SK-N-SH (cell line): ENCODE measurements around the gene RIC3. TPM values are rescaled to one million over a fixed set of nuclear protein-coding genes. Genes with fewer than 3 reads are reported as not detected.

Source experiments
- CTCF ChIA-PET: fragments of 300-600, 350-600 bp; formaldehyde crosslinking; extraction: SDS; loops from one replicate; lab custom pipeline; 2021; lab: Yijun Ruan, JAX
- POLR2A ChIA-PET: fragments of 350-600 bp; sonication (Branson Sonifier 250); formaldehyde crosslinking; extraction: SDS; loops from one replicate; lab custom pipeline; 2020; ENCODE audit warnings: antibody characterized with exemption, inconsistent platforms; lab: Yijun Ruan, JAX
- DNase-seq: peaks from one replicate; pipeline ENCODE4 v3.0.0; 2012
- H2AFZ ChIP-seq: fragments of 200-600 bp; sonication (generic); 2 replicates; pipeline ENCODE4 v1.8.1; 2016; ENCODE audit warnings: antibody characterized with exemption, mild to moderate bottlenecking, low read depth
- H3F3A ChIP-seq: fragments of 200-600 bp; sonication (generic); replicated peaks from 2 replicates; pipeline ENCODE3; 2016; ENCODE audit warnings: antibody characterized with exemption, mild to moderate bottlenecking; ENCODE audit not compliant: insufficient read depth
- H3K27ac ChIP-seq, 2 experiments: fragments of 200-500 bp in 1 of 2; fragments of 200-600 bp in 1 of 2; sonication (Bioruptor generic) in 1 of 2; sonication (generic), shearing (Covaris generic) in 1 of 2; 2 replicates each; pipeline versions ENCODE4 v1.5.1 to v1.6.1; 2014 to 2016; ENCODE audit warnings: low read depth in 2 of 2, inconsistent platforms in 1 of 2, low read length in 1 of 2, mild to moderate bottlenecking in 1 of 2, mixed read lengths in 1 of 2
- H3K27me3 ChIP-seq: fragments of 200-600 bp; sonication (generic), shearing (Covaris generic); 2 replicates; pipeline ENCODE4 v1.6.1; 2016; ENCODE audit warnings: mixed run types; ENCODE audit not compliant: insufficient read depth
- H3K36me3 ChIP-seq, 2 experiments: fragments of 200-500 bp in 1 of 2; fragments of 200-600 bp in 1 of 2; sonication (Bioruptor generic) in 1 of 2; sonication (generic) in 1 of 2; replicated peaks in 1 of 2; 2 replicates each; pipeline versions ENCODE3 to v1.5.1; 2014 to 2016; ENCODE audit warnings: low read length in 1 of 2, mild to moderate bottlenecking in 1 of 2; ENCODE audit not compliant: insufficient read depth in 2 of 2, control insufficient read depth in 1 of 2
- H3K4me1 ChIP-seq, 2 experiments: fragments of 200-500 bp in 1 of 2; fragments of 200-600 bp in 1 of 2; sonication (Bioruptor generic) in 1 of 2; sonication (generic), shearing (Covaris generic) in 1 of 2; 2 replicates each; pipeline versions ENCODE4 v1.5.1 to v1.6.1; 2014 to 2016; ENCODE audit warnings: low read depth in 1 of 2, low read length in 1 of 2, mixed run types in 1 of 2; ENCODE audit not compliant: insufficient read depth in 2 of 2, control insufficient read depth in 1 of 2
- H3K4me2 ChIP-seq: fragments of 200-600 bp; sonication (generic), shearing (Covaris generic); 2 replicates; pipeline ENCODE4 v1.6.1; 2017; ENCODE audit warnings: mixed run types
- H3K4me3 ChIP-seq, 2 experiments: fragments of 200-500 bp in 1 of 2; fragments of 200-600 bp in 1 of 2; sonication (Bioruptor generic) in 1 of 2; sonication (generic), shearing (Covaris generic) in 1 of 2; 2 replicates each; pipeline versions ENCODE4 v1.5.1 to v1.8.1; 2014 to 2016; ENCODE audit warnings: low read depth in 2 of 2, inconsistent platforms in 1 of 2, low read length in 1 of 2, mild to moderate bottlenecking in 1 of 2, mixed read lengths in 1 of 2, moderate library complexity in 1 of 2
- H3K79me2 ChIP-seq: fragments of 200-600 bp; sonication (generic); 2 replicates; pipeline ENCODE4 v1.8.1; 2017; ENCODE audit warnings: mild to moderate bottlenecking; ENCODE audit not compliant: insufficient read depth
- H3K9ac ChIP-seq: fragments of 200-600 bp; sonication (generic); 2 replicates; pipeline ENCODE4 v1.6.1; 2017; ENCODE audit warnings: mixed run types
- H3K9me2 ChIP-seq: fragments of 200-600 bp; sonication (generic); 2 replicates; pipeline ENCODE4 v1.6.1; 2017; ENCODE audit warnings: mixed run types
- H3K9me3 ChIP-seq: fragments of 200-600 bp; sonication (generic); 2 replicates; pipeline ENCODE4 v1.6.1; 2017; ENCODE audit warnings: mixed run types, mild to moderate bottlenecking, moderate library complexity
- H4K20me1 ChIP-seq: fragments of 200-600 bp; sonication (generic); 2 replicates; pipeline ENCODE4 v1.6.1; 2017; ENCODE audit warnings: mild to moderate bottlenecking, mixed run types; ENCODE audit not compliant: insufficient read depth
- CHD2 ChIP-seq: fragments of 150-350 bp; IDR thresholded peaks from 2 replicates; pipeline ENCODE4 v1.6.1; 2018; ENCODE audit warnings: low read length; ENCODE audit not compliant: partially characterized antibody
- EP300 ChIP-seq, 2 experiments: IDR thresholded peaks; 2 replicates each; pipeline versions ENCODE4 v1.4.0 to v1.6.1; 2012; ENCODE audit warnings: borderline replicate concordance in 1 of 2, low read depth in 1 of 2, low read length in 1 of 2
- EZH2phosphoT487 ChIP-seq: fragments of 200-600 bp; sonication (generic); IDR thresholded peaks from 2 replicates; pipeline ENCODE4 v1.6.1; 2017; ENCODE audit warnings: low read depth, mixed run types, mild to moderate bottlenecking, antibody characterized with exemption, moderate library complexity, borderline replicate concordance
- FOSL2 ChIP-seq: IDR thresholded peaks from 2 replicates; pipeline ENCODE4 v1.4.0; 2012; ENCODE audit warnings: low read depth, mild to moderate bottlenecking, moderate library complexity, borderline replicate concordance
- FOXJ3 ChIP-seq: sonication (generic); formaldehyde crosslinking; IDR thresholded peaks from 2 replicates; pipeline ENCODE4 v1.5.1; 2020; ENCODE audit warnings: mild to moderate bottlenecking, missing genetic modification reagents
- JUND ChIP-seq: IDR thresholded peaks from 2 replicates; pipeline ENCODE4 v1.4.0; 2012
- MEF2A ChIP-seq: IDR thresholded peaks from 2 replicates; pipeline ENCODE4 v1.4.0; 2012; ENCODE audit warnings: low read depth, borderline replicate concordance
- MXI1 ChIP-seq: IDR thresholded peaks from 2 replicates; pipeline ENCODE4 v1.6.1; 2012; ENCODE audit warnings: mild to moderate bottlenecking, low read depth, low read length, improper control_type of control experiment
- POLR2AphosphoS5 ChIP-seq: IDR thresholded peaks from 2 replicates; pipeline ENCODE4 v1.6.1; 2012; ENCODE audit warnings: low read depth, low read length
- RAD21 ChIP-seq: IDR thresholded peaks from 2 replicates; pipeline ENCODE4 v1.6.1; 2012; ENCODE audit warnings: mild to moderate bottlenecking, low read length
- RFX5 ChIP-seq: IDR thresholded peaks from 2 replicates; pipeline ENCODE4 v1.6.1; 2012; ENCODE audit warnings: mild to moderate bottlenecking, improper control_type of control experiment, low read length
- RXRA ChIP-seq: IDR thresholded peaks from 2 replicates; pipeline ENCODE4 v1.4.0; 2012; ENCODE audit warnings: low read depth, mild to moderate bottlenecking, borderline replicate concordance
- SMC3 ChIP-seq: IDR thresholded peaks from 2 replicates; pipeline ENCODE4 v1.6.1; 2012; ENCODE audit warnings: low read depth, low read length, improper control_type of control experiment
- TAF1 ChIP-seq: IDR thresholded peaks from 2 replicates; pipeline ENCODE4 v1.6.1; 2012; ENCODE audit warnings: low read depth, mild to moderate bottlenecking, low read length, moderate library complexity, borderline replicate concordance
- TCF12 ChIP-seq: IDR thresholded peaks from 2 replicates; pipeline ENCODE4 v1.4.0; 2012
- TEAD4 ChIP-seq: IDR thresholded peaks from 2 replicates; pipeline ENCODE4 v1.4.0; 2012; ENCODE audit warnings: mild to moderate bottlenecking, borderline replicate concordance; ENCODE audit not compliant: insufficient read depth
- whole genome bisulfite sequencing: methylation state at CpG from one replicate; pipeline ENCODE4 v1.1.6; 2017; ENCODE audit warnings: low lambda C conversion rate; 5-methylcytosine and 5-hydroxymethylcytosine counted together
- polyA plus RNA-seq, 3 experiments: library from polyadenylated mRNA; depleted of rRNA; stranded (reverse); fragments of >200 nt; gene quantifications; 2 replicates each; pipeline ENCODE4 v1.2.3, GENCODE V29; 2012
- TF ChIP-seq, protein P1 (sequence below): IDR thresholded peaks from 2 replicates; pipeline ENCODE4 v1.4.0; 2012; ENCODE audit warnings: low read depth, borderline replicate concordance
- TF ChIP-seq, protein P2 (sequence below): fragments of 150-350 bp; IDR thresholded peaks from 2 replicates; pipeline ENCODE4 v1.6.1; 2016; ENCODE audit warnings: mild to moderate bottlenecking, low read depth, low read length
- TF ChIP-seq, protein P3 (sequence below): fragments of 150-350 bp; IDR thresholded peaks from 2 replicates; pipeline ENCODE4 v1.6.1; 2017; ENCODE audit warnings: antibody characterized with exemption, low read length, low read depth, borderline replicate concordance
- TF ChIP-seq, protein P4 (sequence below): fragments of 200-600 bp; sonication (generic); IDR thresholded peaks from 2 replicates; pipeline ENCODE4 v1.6.1; 2017; ENCODE audit warnings: antibody characterized with exemption, mild to moderate bottlenecking, moderate library complexity

The RIC3 gene
- polyA plus RNA-seq, 1 of the 3 experiments (the other 2 are of a cell fraction) = 0.54 TPM

DNA sequence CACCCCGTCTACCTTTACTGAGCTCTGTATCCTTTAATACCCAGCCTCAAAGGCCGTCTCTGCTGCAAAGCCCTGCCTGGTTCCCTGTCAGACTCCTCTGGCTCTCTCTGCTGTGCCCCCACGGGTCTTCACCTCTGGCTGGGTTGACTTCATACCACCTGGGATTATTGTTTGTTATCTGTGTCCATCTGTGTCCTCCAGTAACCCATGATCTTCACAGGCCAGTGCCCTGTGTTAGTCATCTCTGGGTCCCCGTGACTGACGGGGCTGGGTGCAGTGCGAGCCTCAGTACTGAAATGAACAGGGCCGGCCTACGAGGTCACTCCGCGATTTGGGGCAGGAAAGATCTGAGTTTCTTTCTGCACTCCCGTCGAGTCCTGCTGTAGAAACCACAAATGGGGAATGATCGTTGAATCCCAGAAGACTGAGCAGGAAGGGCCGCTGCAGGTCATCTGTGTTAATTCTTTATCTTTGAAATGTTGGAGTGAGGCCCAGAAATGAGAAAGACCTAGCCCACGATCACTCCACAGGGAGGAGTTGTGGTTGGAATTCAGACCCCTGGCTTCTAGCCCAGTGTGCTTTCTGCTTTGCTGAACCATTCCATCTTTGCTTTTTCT lies 100.1 kb downstream of the RIC3 start (continued):
- TF ChIP-seq, protein P1, sequence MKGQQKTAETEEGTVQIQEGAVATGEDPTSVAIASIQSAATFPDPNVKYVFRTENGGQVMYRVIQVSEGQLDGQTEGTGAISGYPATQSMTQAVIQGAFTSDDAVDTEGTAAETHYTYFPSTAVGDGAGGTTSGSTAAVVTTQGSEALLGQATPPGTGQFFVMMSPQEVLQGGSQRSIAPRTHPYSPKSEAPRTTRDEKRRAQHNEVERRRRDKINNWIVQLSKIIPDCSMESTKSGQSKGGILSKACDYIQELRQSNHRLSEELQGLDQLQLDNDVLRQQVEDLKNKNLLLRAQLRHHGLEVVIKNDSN = 0 out of 2 replicates have a peak, but pooled peaks have one; percentile 26
- TF ChIP-seq FOXJ3 = no peak
- no peak for TF ChIP-seq EZH2phosphoT487
- TF ChIP-seq, protein P2, sequence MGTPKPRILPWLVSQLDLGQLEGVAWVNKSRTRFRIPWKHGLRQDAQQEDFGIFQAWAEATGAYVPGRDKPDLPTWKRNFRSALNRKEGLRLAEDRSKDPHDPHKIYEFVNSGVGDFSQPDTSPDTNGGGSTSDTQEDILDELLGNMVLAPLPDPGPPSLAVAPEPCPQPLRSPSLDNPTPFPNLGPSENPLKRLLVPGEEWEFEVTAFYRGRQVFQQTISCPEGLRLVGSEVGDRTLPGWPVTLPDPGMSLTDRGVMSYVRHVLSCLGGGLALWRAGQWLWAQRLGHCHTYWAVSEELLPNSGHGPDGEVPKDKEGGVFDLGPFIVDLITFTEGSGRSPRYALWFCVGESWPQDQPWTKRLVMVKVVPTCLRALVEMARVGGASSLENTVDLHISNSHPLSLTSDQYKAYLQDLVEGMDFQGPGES = no peak
- TF ChIP-seq TEAD4 = peak; percentile 86
- TF ChIP-seq RAD21 = peak; percentile 27
- TF ChIP-seq, all 33 proteins: peak for 18

DNA sequence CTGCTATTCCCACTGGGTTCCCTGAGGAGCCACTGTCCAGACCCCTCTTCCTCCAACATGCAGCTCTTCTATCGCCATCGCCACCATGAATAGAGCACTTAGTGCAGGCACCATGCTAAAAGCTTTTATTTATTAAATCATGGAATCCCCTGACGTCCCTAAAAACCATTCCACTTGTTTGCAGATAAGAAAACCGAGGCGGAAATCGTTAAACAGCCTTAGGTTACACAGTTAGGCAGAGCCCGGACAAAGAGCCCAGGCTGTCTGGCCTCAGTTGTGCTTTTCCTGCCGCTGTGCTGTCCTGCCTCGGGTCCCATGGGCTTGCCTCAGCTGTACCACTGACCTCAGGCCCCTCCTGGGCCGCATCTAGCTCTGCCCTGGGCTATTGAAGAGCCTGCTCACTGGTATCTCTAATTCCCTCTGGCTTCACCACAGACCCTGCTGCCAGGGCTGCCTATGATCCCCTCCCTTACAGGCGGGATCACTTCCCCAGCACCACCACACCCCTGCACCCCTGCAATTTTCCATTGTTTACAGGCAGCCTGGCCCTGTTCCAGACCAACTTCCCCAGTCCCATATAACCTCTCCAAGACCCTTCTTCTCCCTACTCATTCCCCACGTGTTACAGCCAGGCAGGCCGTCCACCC lies 100.8 kb downstream of the RIC3 start:
- Histone ChIP-seq H3K27ac (peak overlapping the region; percentile 64 to 99), H3K79me2 (no peaks in the 10 kb centered on the region), H3K9ac (0 out of 2 replicates have a peak overlapping the region, but pooled peaks have one; percentile 9), H3K9me3 (no peaks in the 10 kb centered on the region), H3K4me2 (peak overlapping the region; percentile 49), H3K4me3 (peak overlapping the region in 1 of 2 experiments; percentile 18; a peak in 1 of 4 replicates), H4K20me1 (no peaks in the 10 kb centered on the region), H3K36me3 (no peaks in the 10 kb centered on the region), H3K27me3 (no peaks in the 10 kb centered on the region; the same call in 1 of the 2 replicates), H3K9me2 (no peaks in the 10 kb centered on the region), H3F3A (peaks cover 23% of the 10 kb centered on the region), H2AFZ (no peak overlapping the region), H3K4me1 (peaks cover 12 to 50% of the 10 kb centered on the region in 2 experiments)
- ChIA-PET POLR2A (interaction anchor here (0.7 to 3.3 kb wide), 12 partner anchors 11 to 200 kb away, joined by 3 to 27 read pairs (median 5); partner anchors contain the start of gene TUB), CTCF (interaction anchor here (0.6 to 11.8 kb wide), 14 partner anchors 9 to 892 kb away, joined by 3 to 230 read pairs (median 6); partner anchors contain the start of gene TUB)
- 61% methylated on average over 10 of the region's 13 CpGs for WGBS
- peak; percentile 74 for DNase-seq
- TF ChIP-seq CHD2 (peak; percentile 53), RFX5 (no peak), TEAD4 (no peak), TCF12 (no peak), JUND (no peak), EP300 (IDR thresholded peaks at IDR 0.05; ENCODE audit: borderline replicate concordance in 1 of 2, low read depth in 1 of 2, low read length in 1 of 2) (peak in 1 of 2 experiments; percentile 90; a peak in 2 of 4 replicates), FOSL2 (no peak), RAD21 (no peak), RXRA (no peak), SMC3 (no peak), MEF2A (no peak), FOXJ3 (peak; percentile 45; the same call in 1 of the 2 replicates), MXI1 (peak; percentile 20; the same call in 1 of the 2 replicates), TAF1 (no peak), POLR2AphosphoS5 (no peak)
- TF ChIP-seq, protein P2 = no peak
- TF ChIP-seq, protein P3, sequence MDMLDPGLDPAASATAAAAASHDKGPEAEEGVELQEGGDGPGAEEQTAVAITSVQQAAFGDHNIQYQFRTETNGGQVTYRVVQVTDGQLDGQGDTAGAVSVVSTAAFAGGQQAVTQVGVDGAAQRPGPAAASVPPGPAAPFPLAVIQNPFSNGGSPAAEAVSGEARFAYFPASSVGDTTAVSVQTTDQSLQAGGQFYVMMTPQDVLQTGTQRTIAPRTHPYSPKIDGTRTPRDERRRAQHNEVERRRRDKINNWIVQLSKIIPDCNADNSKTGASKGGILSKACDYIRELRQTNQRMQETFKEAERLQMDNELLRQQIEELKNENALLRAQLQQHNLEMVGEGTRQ = no peak
- TF ChIP-seq, protein P4, sequence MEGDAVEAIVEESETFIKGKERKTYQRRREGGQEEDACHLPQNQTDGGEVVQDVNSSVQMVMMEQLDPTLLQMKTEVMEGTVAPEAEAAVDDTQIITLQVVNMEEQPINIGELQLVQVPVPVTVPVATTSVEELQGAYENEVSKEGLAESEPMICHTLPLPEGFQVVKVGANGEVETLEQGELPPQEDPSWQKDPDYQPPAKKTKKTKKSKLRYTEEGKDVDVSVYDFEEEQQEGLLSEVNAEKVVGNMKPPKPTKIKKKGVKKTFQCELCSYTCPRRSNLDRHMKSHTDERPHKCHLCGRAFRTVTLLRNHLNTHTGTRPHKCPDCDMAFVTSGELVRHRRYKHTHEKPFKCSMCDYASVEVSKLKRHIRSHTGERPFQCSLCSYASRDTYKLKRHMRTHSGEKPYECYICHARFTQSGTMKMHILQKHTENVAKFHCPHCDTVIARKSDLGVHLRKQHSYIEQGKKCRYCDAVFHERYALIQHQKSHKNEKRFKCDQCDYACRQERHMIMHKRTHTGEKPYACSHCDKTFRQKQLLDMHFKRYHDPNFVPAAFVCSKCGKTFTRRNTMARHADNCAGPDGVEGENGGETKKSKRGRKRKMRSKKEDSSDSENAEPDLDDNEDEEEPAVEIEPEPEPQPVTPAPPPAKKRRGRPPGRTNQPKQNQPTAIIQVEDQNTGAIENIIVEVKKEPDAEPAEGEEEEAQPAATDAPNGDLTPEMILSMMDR = no peak
